Measurements from ENCODE around the gene TUBB2B.

Gene TUBB2B

DNA sequence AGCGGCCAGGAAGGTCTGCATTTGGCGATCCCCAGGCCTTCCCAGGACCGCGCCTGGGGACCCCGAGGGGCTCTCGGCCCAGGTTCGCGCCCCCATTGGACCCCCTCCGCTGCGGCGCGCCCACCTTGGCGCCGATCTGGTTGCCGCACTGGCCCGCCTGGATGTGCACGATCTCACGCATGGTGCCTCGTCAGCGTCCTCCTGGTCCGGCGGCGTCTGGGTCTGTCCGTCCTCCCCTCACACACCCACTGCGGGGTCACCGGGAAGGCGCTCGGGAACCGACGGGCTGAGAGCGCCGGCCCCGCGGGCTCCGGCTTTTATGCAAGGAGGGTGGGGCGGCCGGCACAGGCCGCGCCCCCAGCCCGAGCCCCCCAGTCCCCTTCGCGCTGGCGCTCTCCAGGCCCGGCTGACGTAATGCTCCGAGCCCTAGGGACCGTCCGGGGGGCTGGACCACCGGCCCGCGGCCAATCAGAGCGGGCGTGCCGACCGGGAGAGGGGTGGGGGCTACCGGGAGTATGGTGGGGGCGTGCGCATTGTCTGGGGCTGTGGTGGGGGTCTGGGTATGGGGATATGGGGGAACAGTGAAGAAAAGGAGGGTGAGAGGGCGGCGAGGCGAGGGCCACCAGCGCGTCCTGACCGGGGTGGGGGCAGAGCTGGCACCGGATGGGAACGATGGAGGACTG lies at the start of gene TUBB2B:
TSS of gene TUBB2B (minus strand) at position 291 of the 683 bp plus-strand sequence. CDS start at position 181, 110 bp downstream.
- DNase-seq (ENCODE audit: low read depth), result no peak

DNA sequence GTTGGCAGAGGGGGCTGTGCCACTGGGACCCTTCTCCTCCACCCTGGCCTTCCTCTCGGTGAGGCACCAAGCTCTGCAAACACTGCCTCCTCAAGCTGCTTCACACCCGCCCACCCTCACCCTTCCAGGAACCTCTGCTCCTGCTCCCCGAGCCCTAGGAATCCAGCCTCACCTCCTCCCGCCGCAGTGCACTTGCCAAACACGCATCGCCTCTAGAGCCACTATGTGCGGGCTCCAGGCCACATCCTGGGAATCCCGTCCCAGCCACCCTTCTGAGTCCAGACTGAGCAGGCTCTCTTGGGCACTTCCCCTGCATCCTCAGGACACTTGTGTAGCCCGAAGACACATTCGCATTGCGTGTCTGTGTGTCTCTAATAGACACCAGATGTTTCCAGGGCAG lies 49.8 kb upstream of the TUBB2B start:
- no peak for DNase-seq (ENCODE audit: low read depth)

DNA sequence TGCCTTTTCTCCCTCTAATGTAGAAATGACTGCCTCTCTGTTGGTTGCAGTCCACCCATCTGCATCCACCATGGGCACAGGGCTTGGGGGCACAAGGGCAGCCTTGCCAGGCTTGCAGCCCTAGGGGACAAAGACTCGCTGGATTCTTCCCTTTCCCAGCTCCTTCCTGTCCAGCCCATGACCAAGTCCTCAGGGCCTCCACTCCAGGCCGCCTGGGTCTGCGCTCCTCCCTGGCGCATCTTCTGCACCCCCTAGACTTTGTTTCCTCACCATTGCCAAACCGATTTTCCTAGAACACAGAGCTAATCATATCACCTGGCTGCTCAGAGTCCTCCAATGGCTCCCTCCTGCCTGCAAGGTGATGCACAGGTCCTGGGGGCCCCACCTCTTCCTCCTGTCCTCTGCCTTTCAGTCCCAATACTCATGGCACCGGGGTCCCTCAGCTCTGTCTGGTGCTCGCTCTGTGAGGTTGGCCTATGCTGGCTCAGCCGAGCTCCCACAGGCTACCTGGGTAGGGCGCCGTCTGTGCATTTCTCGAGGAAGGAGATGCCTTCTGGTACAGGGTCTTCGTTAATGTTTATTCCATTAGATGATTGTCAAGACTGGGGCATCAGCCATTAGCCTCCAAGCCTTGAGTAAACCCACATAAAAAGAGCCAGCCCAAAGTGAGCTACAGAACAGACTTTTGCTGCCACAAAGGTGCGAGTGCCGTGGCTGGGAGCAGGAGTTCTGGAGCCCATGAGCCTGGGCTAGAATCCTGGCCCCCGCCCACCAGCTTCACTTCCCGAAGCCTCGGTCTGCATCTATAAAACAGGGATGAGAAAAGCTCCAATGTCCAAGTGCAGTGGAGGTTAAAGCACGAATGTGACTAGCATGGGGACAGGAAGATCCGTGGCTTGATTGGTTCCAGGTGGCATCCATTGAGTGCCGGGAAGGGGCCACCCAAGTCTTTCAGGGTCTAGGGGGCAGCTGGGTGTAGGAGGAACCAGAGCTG lies 49.0 kb upstream of the TUBB2B start:
- DNase-seq (ENCODE audit: low read depth), result no peak

DNA sequence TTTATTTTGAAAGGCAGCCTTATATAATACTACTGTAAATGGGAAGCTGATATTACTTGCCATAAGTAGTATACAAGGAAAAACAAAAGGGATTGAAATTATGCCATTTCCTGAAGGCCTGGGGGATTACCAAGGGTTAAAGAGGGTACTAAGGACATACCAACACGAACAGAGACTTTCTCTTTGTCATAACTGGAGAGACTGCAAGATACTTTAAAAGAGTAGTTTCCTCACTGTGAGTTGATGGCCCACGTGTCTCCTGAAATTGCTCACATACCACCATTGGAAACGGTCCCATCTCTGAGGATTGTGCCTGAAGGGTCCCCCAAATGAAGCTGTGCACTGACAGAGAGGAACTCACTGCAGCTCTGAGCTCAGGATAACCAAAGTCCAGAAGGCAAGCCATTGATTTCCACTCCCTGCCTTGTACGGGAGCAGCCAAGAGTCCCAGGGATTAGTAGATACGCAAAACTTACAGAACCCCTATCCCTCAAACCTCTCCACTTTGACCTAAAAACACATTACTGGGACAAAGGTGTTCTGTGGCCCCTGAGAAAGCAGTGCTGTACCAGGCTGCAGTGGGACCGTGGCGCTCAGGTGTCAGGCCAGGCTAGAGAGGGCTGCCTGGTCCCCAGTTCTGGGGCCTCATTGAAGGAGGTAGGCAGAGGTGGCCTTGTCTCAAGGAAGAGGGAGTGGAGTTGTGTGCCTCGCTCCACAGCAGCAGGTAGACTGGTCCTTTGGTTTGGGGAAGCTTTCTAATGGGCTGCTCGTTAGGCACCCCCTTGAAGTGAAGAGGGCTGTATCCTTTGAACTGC lies 46.5 kb upstream of the TUBB2B start:
- no peak for DNase-seq (ENCODE audit: low read depth)

DNA sequence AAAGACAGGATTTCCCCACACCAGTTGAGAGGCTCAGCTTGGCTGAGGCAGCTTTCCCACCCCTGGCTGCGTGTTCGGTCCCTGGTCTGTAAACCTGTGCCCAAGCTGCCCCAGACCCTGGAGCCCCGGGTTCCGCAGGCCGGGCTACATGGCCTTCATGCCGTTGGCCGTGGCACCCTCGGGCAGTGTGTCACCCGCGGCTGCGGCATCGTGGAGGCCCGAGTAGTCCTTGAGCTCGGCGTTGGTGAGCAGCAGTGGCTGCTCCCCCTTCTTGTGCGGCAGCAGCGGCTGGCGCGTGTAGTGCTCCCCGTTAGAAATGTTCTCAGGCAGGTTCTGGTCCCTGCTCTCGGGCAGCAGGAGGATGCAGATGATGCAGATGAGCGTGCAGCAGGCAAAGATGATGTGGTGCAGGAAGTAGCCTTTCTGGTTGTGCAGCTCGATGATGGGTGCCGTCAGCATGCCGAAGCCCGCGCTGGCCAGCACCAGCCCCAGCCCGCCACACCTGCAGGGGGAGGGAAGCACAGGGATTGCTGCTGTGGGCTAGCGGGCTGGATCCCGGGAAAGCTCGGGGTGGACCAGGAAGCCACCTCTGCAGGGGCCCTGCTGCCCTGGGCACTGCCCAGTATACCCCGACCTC lies 45.6 kb upstream of the TUBB2B start:
- DNase-seq (ENCODE audit: low read depth), result no peak

DNA sequence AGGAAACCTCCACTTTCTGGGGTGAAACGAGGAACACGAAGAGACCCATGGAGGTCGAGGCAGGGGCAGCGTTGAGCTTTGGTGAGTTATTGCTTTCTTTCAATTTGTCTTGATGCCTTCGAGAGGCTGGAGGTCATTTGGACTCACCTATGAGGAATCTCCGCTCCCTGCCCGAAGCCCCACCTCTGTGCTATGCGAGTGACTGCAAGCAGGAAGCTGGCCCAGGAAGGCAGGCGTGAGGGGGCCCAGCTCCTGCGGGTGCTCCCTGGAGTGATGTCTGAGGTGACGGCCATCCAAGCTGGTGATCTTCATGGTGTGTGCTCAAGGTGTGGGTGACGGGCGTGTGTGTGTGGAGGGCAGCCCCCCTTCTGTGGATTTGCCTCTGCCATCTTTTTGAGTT lies 44.3 kb upstream of the TUBB2B start:
- no peak for DNase-seq (ENCODE audit: low read depth)

DNA sequence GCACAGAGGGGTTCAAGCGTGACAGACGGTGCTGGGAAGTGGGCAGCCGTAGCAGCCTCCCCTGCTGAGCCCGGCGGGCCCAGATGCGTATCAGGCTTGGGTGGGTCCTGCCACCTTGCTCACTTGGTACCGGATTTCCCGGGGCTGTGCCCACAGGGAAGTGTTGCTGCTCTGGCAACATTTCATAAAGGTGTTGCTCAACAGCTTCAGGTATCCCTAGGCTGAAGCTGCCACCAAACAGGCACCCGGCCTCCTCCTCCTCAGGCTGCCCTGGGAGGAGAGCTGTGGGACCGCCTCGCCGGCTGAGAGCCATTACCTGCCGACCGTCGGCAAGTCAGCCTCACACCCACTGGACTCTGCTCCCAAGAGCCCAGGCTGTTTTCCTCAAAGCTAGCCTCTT lies 42.8 kb upstream of the TUBB2B start:
- no peak for DNase-seq (ENCODE audit: low read depth)

DNA sequence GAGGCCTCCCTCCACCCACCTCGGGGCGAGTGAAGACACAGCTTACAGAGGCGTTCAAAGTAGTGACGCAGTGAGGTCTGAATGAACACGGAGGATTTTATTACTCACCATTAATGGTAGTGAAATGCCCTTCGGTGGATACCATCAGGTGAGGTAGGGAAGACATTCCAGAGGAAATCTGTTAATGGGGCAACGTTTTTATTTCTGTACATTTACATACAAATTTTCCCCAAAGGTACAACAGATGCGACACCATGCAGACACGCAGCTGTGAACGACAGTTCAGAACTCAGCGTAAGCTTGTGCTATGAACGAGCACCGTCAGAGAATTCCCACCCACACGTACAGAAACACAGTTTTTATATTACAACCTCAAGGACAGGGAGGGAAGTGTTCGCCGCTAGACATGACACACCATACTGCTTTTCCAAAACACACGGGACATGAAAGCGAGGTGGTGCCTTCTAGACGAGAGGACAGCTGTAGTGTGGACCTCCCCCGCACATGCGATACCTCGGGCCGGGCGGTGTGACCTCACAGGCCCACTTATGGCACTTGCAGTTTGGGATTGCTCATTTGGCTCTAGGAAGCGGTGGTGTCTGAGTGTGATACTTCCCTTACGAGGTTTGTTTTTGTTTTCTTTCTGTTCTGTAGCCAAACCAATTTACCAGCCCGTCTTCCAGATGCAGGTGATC lies 42.0 kb upstream of the TUBB2B start:
- no peak for DNase-seq (ENCODE audit: low read depth)

DNA sequence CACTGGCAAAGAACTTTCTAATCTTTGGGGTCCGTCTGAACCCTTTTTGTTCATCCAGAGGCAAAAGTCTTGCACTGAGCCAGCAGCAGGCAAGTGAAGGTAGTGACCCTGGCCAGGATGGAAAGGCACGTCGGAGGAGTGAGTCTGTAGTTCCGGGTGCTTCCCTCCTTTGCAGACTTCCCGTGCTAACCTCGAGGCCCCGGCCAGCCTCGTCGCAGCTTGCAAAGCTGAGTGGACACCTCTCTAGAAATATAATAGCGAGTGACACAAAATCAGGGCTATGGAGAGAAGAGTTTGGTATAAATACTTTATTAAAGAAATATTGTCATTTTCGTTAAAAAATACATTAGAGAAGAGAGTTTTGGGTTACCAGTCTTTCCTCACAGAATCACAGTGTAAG lies 41.2 kb upstream of the TUBB2B start:
- no peak for DNase-seq (ENCODE audit: low read depth)

DNA sequence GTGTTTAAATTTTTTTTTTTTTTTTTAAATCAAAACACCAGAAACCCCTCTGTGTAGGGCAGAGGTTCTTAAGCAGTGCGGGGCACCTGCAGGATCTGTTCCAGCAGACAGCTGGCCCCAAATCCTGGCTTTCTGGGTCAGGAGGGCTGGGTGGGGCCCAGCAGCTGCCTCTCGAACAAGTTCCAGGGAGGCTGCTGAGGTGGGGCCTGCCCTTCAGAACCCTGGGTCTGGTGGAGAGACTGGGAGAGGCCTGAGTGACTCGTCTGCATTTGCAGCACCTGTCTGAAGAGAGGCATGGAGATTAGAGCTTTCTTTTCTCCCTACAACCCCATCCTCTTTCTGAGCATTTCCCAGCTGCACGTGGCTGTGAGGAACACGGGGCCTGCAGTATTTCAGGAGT lies 39.7 kb upstream of the TUBB2B start:
- no peak for DNase-seq (ENCODE audit: low read depth)

DNA sequence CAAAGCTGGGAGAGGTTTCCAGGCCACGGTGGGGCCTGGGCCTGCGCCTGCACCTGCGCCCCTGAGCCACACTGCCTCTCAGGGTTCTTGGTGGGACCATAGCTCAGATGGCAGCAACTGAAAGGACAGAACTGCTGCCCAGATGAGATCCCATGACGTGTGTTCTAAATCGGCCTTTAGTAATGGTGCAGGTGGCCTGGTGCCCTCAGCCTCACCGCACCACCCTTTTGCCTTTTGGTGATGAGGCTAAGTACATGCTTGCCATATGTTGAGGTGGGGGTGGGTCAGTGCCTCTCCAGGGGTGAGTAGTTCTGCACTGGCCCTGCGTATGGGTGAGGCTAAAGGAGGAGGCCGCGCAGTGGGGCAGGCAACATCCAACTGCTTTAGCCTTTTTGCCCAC lies 38.7 kb upstream of the TUBB2B start:
- DNase-seq (ENCODE audit: low read depth), result no peak

DNA sequence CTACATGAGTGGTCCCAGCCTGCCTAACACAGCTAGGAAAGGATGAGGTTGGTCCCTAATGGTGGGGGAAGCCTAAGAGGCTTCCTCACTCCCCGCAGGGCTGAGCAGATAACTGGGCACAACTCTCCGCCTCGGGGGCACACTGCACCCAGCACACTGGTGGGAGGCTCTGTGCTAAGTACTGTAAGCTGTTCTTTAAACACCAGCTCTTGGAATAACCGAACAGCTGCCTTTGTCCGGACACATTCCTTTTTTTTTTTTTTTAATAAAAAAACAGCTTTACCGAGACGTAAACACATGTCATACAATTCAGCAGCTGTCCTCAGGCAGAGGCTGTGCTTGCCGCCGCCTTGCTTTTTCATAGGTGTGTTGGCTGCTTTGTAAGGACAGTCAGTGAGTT lies 38.2 kb upstream of the TUBB2B start:
- no peak for DNase-seq (ENCODE audit: low read depth)

DNA sequence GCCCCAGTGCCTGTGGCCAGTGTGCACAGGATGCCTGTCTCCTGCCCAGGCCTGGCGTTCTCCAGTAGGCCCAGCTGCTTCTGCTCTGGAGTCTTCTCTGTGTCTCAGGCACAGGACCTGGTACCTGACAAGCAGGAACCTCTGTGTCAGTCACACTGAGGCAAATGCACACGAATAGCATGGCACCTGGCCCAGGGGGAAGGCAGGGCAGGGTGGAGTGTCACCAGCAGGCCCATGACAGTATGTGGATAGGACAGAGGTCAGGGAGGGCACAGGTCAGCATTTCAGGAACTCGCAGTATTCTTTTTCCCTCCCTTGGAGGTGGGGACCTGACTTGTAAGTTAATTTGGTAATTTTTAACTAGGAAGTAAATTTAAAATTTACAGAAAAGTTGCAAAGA lies 36.9 kb upstream of the TUBB2B start:
- no peak for DNase-seq (ENCODE audit: low read depth)

DNA sequence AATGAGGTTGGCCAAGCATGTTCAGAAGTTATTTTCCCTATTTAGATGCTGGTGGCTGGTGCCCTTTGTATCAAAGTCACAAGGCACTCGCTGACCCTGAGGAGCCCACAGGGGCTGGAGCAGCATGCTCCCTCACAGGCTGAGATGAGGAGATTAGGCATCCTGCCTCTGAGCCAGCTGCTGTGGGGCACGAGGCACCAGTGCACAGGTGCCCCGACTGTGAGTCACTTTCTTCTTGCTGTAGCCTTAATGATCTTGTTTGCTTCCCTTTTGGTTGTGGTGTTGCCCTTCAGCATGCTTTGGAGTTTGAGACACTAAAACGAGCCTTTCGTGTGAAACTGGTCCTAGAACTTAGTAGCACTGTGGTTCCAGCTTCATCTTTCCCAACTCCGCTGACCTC lies 35.6 kb upstream of the TUBB2B start:
- DNase-seq (ENCODE audit: low read depth), result no peak

DNA sequence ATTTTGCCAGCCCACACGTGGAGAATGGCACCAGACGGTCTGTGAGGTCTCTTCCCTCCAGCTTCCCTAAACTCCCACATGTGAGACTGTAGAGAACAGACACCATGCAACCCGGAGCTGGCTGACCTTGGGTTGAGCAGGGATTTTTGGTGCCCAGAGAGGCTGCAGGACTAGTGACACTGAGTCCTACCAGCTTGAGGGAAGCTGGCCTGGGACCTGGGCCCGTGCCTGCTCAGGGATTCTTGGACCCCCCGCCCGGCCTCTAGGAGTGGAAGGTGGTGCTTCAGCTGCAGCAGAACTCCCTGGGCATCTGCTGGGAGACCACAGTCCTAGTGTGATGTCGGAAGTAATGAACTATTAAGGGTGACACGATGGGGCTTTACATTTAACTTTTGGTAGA lies 34.5 kb upstream of the TUBB2B start:
- DNase-seq (ENCODE audit: low read depth), result no peak

DNA sequence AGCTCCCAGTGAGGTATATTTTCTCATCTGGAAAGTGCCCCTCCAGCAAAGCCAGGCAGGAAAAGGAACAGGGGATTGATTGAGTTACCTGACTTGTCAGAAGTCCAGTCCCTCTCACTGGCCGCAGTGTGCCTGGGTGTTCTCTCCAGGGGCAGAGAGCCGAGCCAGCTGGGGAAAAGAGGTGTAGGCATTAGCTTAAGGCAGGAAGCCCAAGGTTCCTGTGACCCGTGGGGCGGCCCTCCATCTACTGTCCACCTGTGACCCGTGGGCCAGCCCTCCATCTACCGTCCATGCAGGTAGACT lies 34.0 kb upstream of the TUBB2B start:
- no peak for DNase-seq (ENCODE audit: low read depth)

DNA sequence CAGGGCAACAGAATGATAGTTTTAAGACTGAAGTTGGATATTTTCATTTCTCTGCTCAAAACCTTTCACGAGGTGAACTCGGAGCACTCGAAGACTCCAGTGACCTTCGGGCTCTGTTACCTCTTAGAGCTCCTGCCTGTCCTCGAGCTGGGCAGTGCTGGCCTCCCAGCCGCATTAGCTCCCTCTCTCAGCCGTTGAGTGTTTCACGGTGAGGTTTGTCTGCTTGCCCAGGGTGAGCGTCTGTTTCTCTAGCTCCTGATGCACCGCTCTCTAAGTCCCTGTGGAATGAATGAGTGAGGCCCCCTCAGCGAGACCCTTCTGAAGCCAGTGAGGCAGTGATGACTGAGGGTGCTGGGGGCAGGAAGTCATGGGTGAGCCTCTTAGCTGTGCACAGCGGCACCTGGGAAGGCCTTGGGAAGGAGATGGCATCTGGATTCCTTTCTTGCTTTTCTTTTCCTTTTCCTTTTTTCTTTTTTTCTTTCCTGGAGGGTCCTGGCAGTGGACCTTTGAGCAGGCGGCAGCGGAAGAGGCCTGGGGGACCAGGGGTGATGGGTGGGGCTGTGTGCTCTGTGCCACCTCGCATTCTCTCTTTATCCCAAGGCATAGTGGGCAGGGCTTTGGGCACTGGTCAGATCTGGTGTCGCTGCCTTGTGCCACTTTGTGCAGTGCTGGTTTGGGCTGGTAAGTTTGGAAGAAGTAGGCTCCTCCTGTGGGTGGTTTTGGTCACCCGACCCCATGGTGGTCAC lies 33.5 kb upstream of the TUBB2B start:
- no peak for DNase-seq (ENCODE audit: low read depth)

DNA sequence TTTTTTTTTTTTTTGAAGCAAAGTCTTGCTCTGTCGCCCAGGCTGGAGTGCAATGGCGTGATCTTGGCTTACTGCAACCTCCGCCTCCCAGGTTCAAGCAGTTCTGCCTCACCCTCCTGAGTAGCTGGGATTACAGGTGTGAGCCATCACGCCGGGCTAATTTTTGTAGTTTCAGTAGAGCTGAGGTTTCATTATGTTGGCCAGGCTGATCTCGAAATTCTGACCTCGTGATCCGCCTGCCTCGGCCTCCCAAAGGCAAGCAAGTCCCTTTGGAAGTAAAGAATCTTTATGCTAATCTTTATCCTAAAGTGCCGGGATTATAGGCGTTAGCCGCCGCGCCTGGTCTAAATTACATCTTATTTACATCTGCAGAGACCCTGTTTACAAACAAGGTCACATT lies 32.8 kb upstream of the TUBB2B start:
- no peak for DNase-seq (ENCODE audit: low read depth)

DNA sequence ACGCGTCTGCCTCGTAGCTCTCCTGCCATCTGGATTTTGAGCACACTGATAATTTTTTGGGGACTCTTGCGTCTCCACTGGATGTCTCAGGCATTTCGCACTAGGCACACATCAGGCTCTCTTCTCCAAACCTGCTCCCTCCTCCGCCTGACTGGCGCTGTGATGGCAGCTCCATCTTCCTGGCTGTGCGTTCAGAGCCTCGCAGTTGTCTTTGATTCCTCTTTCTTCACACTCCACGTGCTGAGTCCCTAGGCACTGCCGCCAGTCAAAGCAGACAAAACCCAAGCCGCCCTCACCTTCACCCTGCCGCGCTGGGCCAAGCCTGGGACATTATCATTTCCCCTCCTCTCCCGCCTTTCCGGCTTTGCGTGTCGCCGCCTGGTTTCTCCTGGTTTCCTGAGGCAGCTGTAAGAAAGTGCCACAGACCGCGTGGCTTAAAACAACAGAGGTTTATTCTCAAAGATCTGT lies 32.1 kb upstream of the TUBB2B start:
- DNase-seq (ENCODE audit: low read depth), result peak; percentile 12

DNA sequence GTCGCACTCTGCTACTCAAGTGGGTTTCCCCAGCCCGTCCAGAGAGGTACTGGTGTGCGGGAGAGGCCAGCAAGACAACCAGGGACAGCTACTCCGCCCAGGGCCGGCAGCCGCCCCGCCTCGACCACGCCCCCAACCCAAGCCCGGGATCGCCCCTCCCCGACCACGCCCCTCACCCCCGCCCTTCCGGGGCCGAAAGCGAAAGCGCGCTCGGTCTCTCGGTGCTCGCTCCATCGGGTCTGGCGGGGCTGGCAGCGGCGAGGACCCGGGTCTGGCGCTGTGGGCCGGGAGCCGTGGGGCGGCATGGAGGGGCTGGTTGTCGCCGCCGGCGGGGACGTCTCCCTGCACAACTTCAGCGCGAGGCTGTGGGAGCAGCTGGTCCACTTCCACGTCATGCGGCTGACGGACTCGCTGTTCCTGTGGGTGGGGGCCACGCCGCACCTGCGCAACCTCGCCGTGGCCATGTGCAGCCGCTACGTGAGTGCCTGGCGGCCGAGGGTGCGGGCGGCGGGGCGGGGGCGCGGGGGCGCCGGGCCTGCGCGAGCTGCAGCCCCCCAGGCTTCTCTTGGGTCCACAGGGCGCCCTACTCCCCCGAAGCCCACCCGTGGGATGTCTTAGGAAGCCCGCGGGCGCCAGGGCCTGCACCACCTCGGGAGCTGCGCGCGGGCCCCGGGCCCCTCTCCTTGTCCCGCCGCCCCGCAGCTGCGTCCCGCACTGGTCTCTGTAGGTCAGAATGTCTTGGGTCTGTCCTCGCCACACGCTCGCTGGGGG lies 31.5 kb upstream of the TUBB2B start, which contains the start of gene PSMG4:
TSS of gene PSMG4 (plus strand) at position 228 of the 771 bp plus-strand sequence. CDS start at position 304, 76 bp downstream.
- DNase-seq (ENCODE audit: low read depth), result peak; percentile 72

Measured in stromal cell of bone marrow (primary cell).